Liver (tissue), 3 donors: ENCODE results near the gene THSD7B.

ENCODE experiments used
- ATF3 ChIP-seq: IDR thresholded peaks from 2 replicates; pipeline ENCODE4 v1.6.1; 2016; ENCODE audit warnings: antibody characterized with exemption
- CTCF ChIP-seq: fragments of 150-350 bp; IDR thresholded peaks from 2 replicates; pipeline ENCODE4 v1.5.1; 2017; ENCODE audit warnings: improper control_type of control experiment, low read depth, low read length; ENCODE audit not compliant: missing input control
- EGR1 ChIP-seq, 2 donors: IDR thresholded peaks; 2 replicates each; pipeline ENCODE4 v1.6.1; 2016 to 2018; ENCODE audit warnings: antibody characterized with exemption in 2 of 2, low read depth in 2 of 2
- GABPA ChIP-seq, 2 donors: IDR thresholded peaks in 1 of 2; conservative IDR thresholded peaks in 1 of 2; 2 replicates each; pipeline ENCODE4 v1.6.1; 2016; ENCODE audit warnings: antibody characterized with exemption in 2 of 2, mild to moderate bottlenecking in 1 of 2, moderate library complexity in 1 of 2
- JUND ChIP-seq, 2 donors: IDR thresholded peaks; 2 replicates each; pipeline ENCODE4 v1.6.1; 2016; ENCODE audit warnings: antibody characterized with exemption in 2 of 2
- MAX ChIP-seq: IDR thresholded peaks from 2 replicates; pipeline ENCODE4 v1.6.1; 2016; ENCODE audit warnings: antibody characterized with exemption
- RAD21 ChIP-seq, 2 donors: IDR thresholded peaks; 2 replicates each; pipeline ENCODE4 v1.6.1; 2016; ENCODE audit warnings: antibody characterized with exemption in 2 of 2, mild to moderate bottlenecking in 2 of 2
- REST ChIP-seq: IDR thresholded peaks from 2 replicates; pipeline ENCODE4 v1.6.1; 2016; ENCODE audit warnings: antibody characterized with exemption, mild to moderate bottlenecking
- RXRA ChIP-seq, 2 donors: IDR thresholded peaks; 2 replicates each; pipeline ENCODE4 v1.6.1; 2017 to 2018; ENCODE audit warnings: antibody characterized with exemption in 2 of 2, mild to moderate bottlenecking in 1 of 2
- SP1 ChIP-seq: IDR thresholded peaks from 2 replicates; pipeline ENCODE4 v1.6.1; 2018; ENCODE audit warnings: antibody characterized with exemption, mild to moderate bottlenecking
- TAF1 ChIP-seq: conservative IDR thresholded peaks from 2 replicates; pipeline ENCODE4 v1.6.1; 2016; ENCODE audit warnings: antibody characterized with exemption, mild to moderate bottlenecking
- ZBTB33 ChIP-seq: IDR thresholded peaks from 2 replicates; pipeline ENCODE4 v1.6.1; 2016; ENCODE audit warnings: antibody characterized with exemption
- donor health status: healthy.
- donor health status: healthy.

GRCh38 chr2:137208431-137208891, 443.1 kb downstream of the THSD7B start:
- TF ChIP-seq CTCF (no peak), JUND (IDR thresholded peaks at IDR 0.05) (no peak), TAF1 (no peak), ZBTB33 (no peak), MAX (no peak), RXRA (IDR thresholded peaks at IDR 0.05) (no peak), REST (no peak), ATF3 (no peak), GABPA (IDR thresholded peaks at IDR 0.05 in 1 of 2, conservative IDR thresholded peaks at IDR 0.05 in 1 of 2) (no peak), SP1 (no peak), EGR1 (IDR thresholded peaks at IDR 0.05; ENCODE audit: low read depth in 2 of 2) (no peak), RAD21 (IDR thresholded peaks at IDR 0.05) (no peak)
